Endothelial cell of umbilical vein (primary cell): ENCODE results near the gene CDS2. TPM values are rescaled to one million over a fixed set of nuclear protein-coding genes. Genes with fewer than 3 reads are reported as not detected.

ENCODE experiments used
- BruUV-seq: library from RNA; stranded (reverse); fragments of 400-500 nt; replicated peaks from 2 replicates; lab custom pipeline; 2021; lab: Mats Ljungman, UMichigan
- CTCF ChIA-PET: fragments of 300-600, 350-600 bp; sonication (Branson Sonifier 250); formaldehyde crosslinking; loops from one replicate; lab custom pipeline; 2021; ENCODE audit warnings: antibody characterized with exemption, inconsistent platforms; lab: Charles Lee
- POLR2A ChIA-PET: fragments of 300-600, 350-600 bp; sonication (Branson Sonifier 250); formaldehyde crosslinking; loops from one replicate; lab custom pipeline; 2021; ENCODE audit warnings: antibody characterized with exemption, inconsistent platforms; lab: Charles Lee
- DNase-seq: peaks from one replicate; pipeline ENCODE4 v3.0.0-alpha.2; 2011; ENCODE audit warnings: low read depth, low spot score
- FAIRE-seq: peaks from 2 replicates; lab custom pipeline; 2011; peaks lifted over from hg19 to GRCh38; lab: Jason Lieb, UNC
- H2AFZ ChIP-seq: 2 replicates; pipeline ENCODE4 v1.6.0; 2012; ENCODE audit warnings: low read depth, low read length, control low read depth, inconsistent platforms
- H3K27ac ChIP-seq: 2 replicates; pipeline ENCODE4 v1.5.1; 2011; ENCODE audit warnings: low read depth, mild to moderate bottlenecking, control low read depth, low read length, moderate library complexity; ENCODE audit not compliant: insufficient read depth
- H3K27me3 ChIP-seq, 2 experiments: 2 replicates each; pipeline versions ENCODE4 v1.6.0 to v1.6.1; 2011; ENCODE audit warnings: low read length in 2 of 2, mixed read lengths in 1 of 2; ENCODE audit not compliant: control insufficient read depth in 2 of 2, insufficient read depth in 2 of 2
- H3K36me3 ChIP-seq, 2 experiments: 2 replicates in 1 of 2; 3 replicates in 1 of 2; pipeline ENCODE4 v1.5.1; 2011; ENCODE audit warnings: low read length in 2 of 2, mild to moderate bottlenecking in 1 of 2, moderate library complexity in 1 of 2; ENCODE audit not compliant: control insufficient read depth in 2 of 2, insufficient read depth in 2 of 2; ENCODE audit errors: extremely low read depth in 1 of 2
- H3K4me1 ChIP-seq: 3 replicates; pipeline ENCODE4 v1.5.1; 2011; ENCODE audit warnings: mild to moderate bottlenecking, low read length; ENCODE audit not compliant: control insufficient read depth, insufficient read depth; ENCODE audit errors: extremely low read depth
- H3K4me2 ChIP-seq: 2 replicates; pipeline ENCODE4 v1.6.1; 2011; ENCODE audit warnings: low read length, control low read depth, mixed read lengths; ENCODE audit not compliant: insufficient read depth
- H3K4me3 ChIP-seq, 3 experiments: fragments of 200-600 bp in 1 of 3; sonication (generic), shearing (Covaris generic) in 1 of 3; replicated peaks in 1 of 3; 2 replicates each; pipeline ENCODE4 v1.5.1; 2011 to 2016; ENCODE audit warnings: control low read depth in 3 of 3, low read length in 3 of 3, mild to moderate bottlenecking in 2 of 3, inconsistent platforms in 1 of 3, low read depth in 1 of 3, moderate library complexity in 1 of 3; ENCODE audit not compliant: insufficient read depth in 1 of 3
- H3K79me2 ChIP-seq: 2 replicates; pipeline ENCODE4 v1.6.0; 2012; ENCODE audit warnings: low read length, inconsistent platforms; ENCODE audit not compliant: control insufficient read depth, insufficient read depth
- H3K9ac ChIP-seq: replicated peaks from 2 replicates; pipeline ENCODE3; 2011; ENCODE audit warnings: low read length, control low read depth; ENCODE audit not compliant: insufficient read depth; ENCODE audit errors: extremely low read depth
- H3K9me1 ChIP-seq: replicated peaks from 3 replicates; pipeline ENCODE4 v1.6.0; 2011; ENCODE audit warnings: mild to moderate bottlenecking, low read length; ENCODE audit not compliant: control insufficient read depth, insufficient read depth; ENCODE audit errors: extremely low read depth
- H3K9me3 ChIP-seq: replicated peaks from 2 replicates; pipeline ENCODE4 v1.5.1; 2012; ENCODE audit warnings: low read length, inconsistent platforms; ENCODE audit not compliant: control insufficient read depth, insufficient read depth
- H4K20me1 ChIP-seq: replicated peaks from 2 replicates; pipeline ENCODE3; 2011; ENCODE audit warnings: mild to moderate bottlenecking, low read length; ENCODE audit not compliant: control insufficient read depth, insufficient read depth; ENCODE audit errors: extremely low read depth
- CTCF ChIP-seq, 2 donors: IDR thresholded peaks; 1 replicate in 1 of 2; 2 replicates in 1 of 2; pipeline ENCODE4 v1.5.1; 2011; ENCODE audit warnings: low read length in 2 of 2, mild to moderate bottlenecking in 2 of 2, moderate library complexity in 2 of 2, control low read depth in 1 of 2, inconsistent platforms in 1 of 2, low read depth in 1 of 2; ENCODE audit not compliant: insufficient read depth in 1 of 2; ENCODE audit errors: extremely low read depth in 1 of 2
- EZH2 ChIP-seq: IDR thresholded peaks from 2 replicates; pipeline ENCODE4 v1.6.1; 2012; ENCODE audit warnings: borderline replicate concordance, low read depth, mild to moderate bottlenecking, moderate library complexity, low read length, inconsistent platforms; ENCODE audit not compliant: severe bottlenecking
- FOS ChIP-seq: IDR thresholded peaks from 2 replicates; pipeline ENCODE4 v1.6.1; 2011; ENCODE audit warnings: mild to moderate bottlenecking, low read length, moderate library complexity, borderline replicate concordance; ENCODE audit not compliant: insufficient read depth
- GATA2 ChIP-seq: IDR thresholded peaks from 2 replicates; pipeline ENCODE4 v1.7.0; 2011; ENCODE audit warnings: low read depth, mild to moderate bottlenecking, moderate library complexity, mixed read lengths, low read length; ENCODE audit not compliant: insufficient read length, insufficient read depth
- JUN ChIP-seq: IDR thresholded peaks from 2 replicates; pipeline ENCODE4 v1.6.1; 2011; ENCODE audit warnings: borderline replicate concordance, low read depth; ENCODE audit not compliant: insufficient read length, insufficient read depth
- MAX ChIP-seq: IDR thresholded peaks from 2 replicates; pipeline ENCODE4 v1.6.1; 2011; ENCODE audit not compliant: insufficient read depth, insufficient read length
- MYC ChIP-seq: IDR thresholded peaks from one replicate; pipeline ENCODE4 v1.6.1; 2011; ENCODE audit warnings: mild to moderate bottlenecking, low read depth, low read length
- POLR2A ChIP-seq: IDR thresholded peaks from 2 replicates; pipeline ENCODE4 v1.6.1; 2012; ENCODE audit warnings: low read depth, mild to moderate bottlenecking, control low read depth, low read length
- POLR2AphosphoS5 ChIP-seq: IDR thresholded peaks from 2 replicates; pipeline ENCODE4 v1.6.1; 2012; ENCODE audit warnings: low read depth, mild to moderate bottlenecking, control low read depth, low read length, moderate library complexity; ENCODE audit not compliant: insufficient read depth
- dilution Hi-C: fragments of 300-500 bp; cut with MboI; formaldehyde crosslinking; loops from one replicate; pipeline ENCODE4 v1.15.0; 2019; ENCODE audit warnings: low sequenced_read_pairs; ENCODE audit not compliant: extremely low pct_ligation_motif_present
- intact Hi-C: fragments of 100-400 bp; cut with micrococcal nuclease; formaldehyde crosslinking; loops from one replicate; pipeline ENCODE4 v1.10.0; 2022
- polyA plus RNA-seq, 4 experiments: library from polyadenylated mRNA; depleted of rRNA in 3 of 4; stranded (reverse) in 3 of 4; unstranded in 1 of 4; fragments of >200 nt; gene quantifications; 2 replicates each; pipeline versions ENCODE4 v1.2.1 to v1.2.3, GENCODE V29; 2011 to 2012; ENCODE audit warnings: missing spikeins in 1 of 4
- total RNA-seq: library from RNA; stranded (reverse); gene quantifications from 2 replicates; pipeline ENCODE4 v1.2.3, GENCODE V29; 2021

Gene CDS2
- total and polyA plus RNA-seq, 2 donors (not counting 3 experiments of a cell fraction or from before 2014, with no cell fraction given) = 47.0 to 49.0 TPM

GRCh38 chr20:5214826-5215225 is 88.0 kb downstream of the CDS2 start:
- ChIA-PET CTCF (interaction anchor here (1.5 to 12.5 kb wide), 4 partner anchors 8 to 234 kb away, joined by 6 to 275 read pairs (median 18); partner anchors contain the start of gene CDS2), POLR2A (no interaction called here)
- no peaks in the 10 kb centered on the region for H3K27me3 ChIP-seq
- H3K4me2 ChIP-seq = no peak overlapping the region
- H3K9ac ChIP-seq = no peak overlapping the region
- no peak overlapping the region for H3K4me3 ChIP-seq
- H3K9me3 ChIP-seq = no peaks in the 10 kb centered on the region
- FAIRE-seq (no peak), DNase-seq (no peak)
- intact Hi-C loops = no loop called here
- no TSS peak for BruUV-seq
- no peaks in the 10 kb centered on the region for H3K9me1 ChIP-seq
- H2AFZ ChIP-seq = no peak overlapping the region
- H3K79me2 ChIP-seq = no peaks in the 10 kb centered on the region
- H3K27ac ChIP-seq = no peak overlapping the region
- no peaks in the 10 kb centered on the region for H4K20me1 ChIP-seq
- TF ChIP-seq MAX (no peak), FOS (no peak), POLR2AphosphoS5 (no peak), JUN (no peak), EZH2 (no peak), CTCF (IDR thresholded peaks at IDR 0.05; ENCODE audit: extremely low read depth in 1 of 2, insufficient read depth in 1 of 2, low read depth in 1 of 2, low read length in 2 of 2) (no peak), MYC (no peak), GATA2 (no peak), POLR2A (no peak)
- dilution Hi-C loops = no loop called here
- peaks cover 13% of the 10 kb centered on the region for H3K4me1 ChIP-seq
- peaks cover 0 to 2% of the 10 kb centered on the region in 2 experiments for H3K36me3 ChIP-seq
